Endodermal cell (in vitro differentiated cells): ENCODE measurements around the gene TMA16. TPM values are rescaled to one million over a fixed set of nuclear protein-coding genes. Genes with fewer than 3 reads are reported as not detected.

Experiments
- DNase-seq: peaks from one replicate; pipeline ENCODE4 v3.0.0-alpha.2; 2017
- H3K27ac ChIP-seq: 2 replicates; pipeline ENCODE4 v1.5.1; 2013; ENCODE audit warnings: mild to moderate bottlenecking, low read depth, low read length, moderate library complexity
- H3K27me3 ChIP-seq: 2 replicates; pipeline ENCODE4 v1.6.1; 2013; ENCODE audit warnings: mild to moderate bottlenecking, low read length, moderate library complexity; ENCODE audit not compliant: insufficient read depth, control insufficient read depth, poor library complexity, severe bottlenecking
- H3K36me3 ChIP-seq: 2 replicates; pipeline ENCODE4 v1.7.0; 2013; ENCODE audit warnings: mild to moderate bottlenecking, low read length, moderate library complexity; ENCODE audit not compliant: control insufficient read depth, insufficient read depth
- H3K4me1 ChIP-seq: one replicate; pipeline ENCODE4 v1.7.0; 2013; ENCODE audit warnings: low read length; ENCODE audit not compliant: control insufficient read depth, insufficient read depth
- H3K4me3 ChIP-seq: 2 replicates; pipeline ENCODE4 v1.5.1; 2013; ENCODE audit warnings: mild to moderate bottlenecking, low read length, moderate library complexity
- H3K9ac ChIP-seq: 2 replicates; pipeline ENCODE4 v1.6.1; 2013; ENCODE audit warnings: mild to moderate bottlenecking, low read length, moderate library complexity; ENCODE audit not compliant: poor library complexity, severe bottlenecking; ENCODE audit errors: extremely low read depth
- H3K9me3 ChIP-seq: 2 replicates; pipeline ENCODE4 v1.6.1; 2013; ENCODE audit warnings: mild to moderate bottlenecking, low read length, moderate library complexity; ENCODE audit not compliant: control insufficient read depth
- H3K27ac Mint-ChIP-seq: 2 replicates; pipeline ENCODE4 v1.8.0; 2020; ENCODE audit warnings: mixed read lengths
- H3K27me3 Mint-ChIP-seq: 2 replicates; pipeline ENCODE4 v1.8.0; 2021; ENCODE audit warnings: mild to moderate bottlenecking, mixed read lengths; ENCODE audit not compliant: insufficient read depth
- H3K36me3 Mint-ChIP-seq: 2 replicates; pipeline ENCODE4 v1.8.0; 2020; ENCODE audit warnings: low read depth, mixed read lengths
- H3K4me1 Mint-ChIP-seq: 2 replicates; pipeline ENCODE4 v1.8.0; 2020; ENCODE audit warnings: mixed read lengths
- H3K4me3 Mint-ChIP-seq: 2 replicates; pipeline ENCODE4 v1.8.0; 2020; ENCODE audit warnings: mild to moderate bottlenecking, moderate library complexity, mixed read lengths
- H3K9me3 Mint-ChIP-seq: 2 replicates; pipeline ENCODE4 v1.8.0; 2020; ENCODE audit warnings: mild to moderate bottlenecking, mixed read lengths
- CTCF ChIP-seq: fragments of 200-600 bp; sonication (generic); conservative IDR thresholded peaks from 2 replicates; pipeline ENCODE4 v1.5.0; 2021; ENCODE audit warnings: antibody characterized with exemption, mild to moderate bottlenecking
- WGBS, 2 experiments: methylation state at CpG; one replicate each; pipeline versions ENCODE4 v1.1.5 to v1.1.7; 2013; ENCODE audit warnings: missing lambda C conversion rate in 2 of 2, mixed read lengths in 1 of 2; ENCODE audit not compliant: insufficient coverage in 1 of 2, insufficient read length in 1 of 2; 5-methylcytosine and 5-hydroxymethylcytosine counted together
- total RNA-seq, 2 donors: library from RNA; stranded (reverse); fragmentation: NEBNext Ultra II Directional in 1 of 2; extraction: Animal tissue kit (Norgen Biotek cat#: 25700) in 1 of 2; gene quantifications; 2 replicates in 1 of 2; 3 replicates in 1 of 2; pipeline ENCODE4 v1.2.1, GENCODE V29; 2021

TMA16 gene
- total RNA-seq, 2 donors from 2014 or later: 54.7 to 68.8 TPM

GRCh38 chr4:163527172-163527571, 32.7 kb downstream of the TMA16 start:
- TF ChIP-seq CTCF: no peak
- H3K4me3 Mint-ChIP-seq: no peak overlapping the region
- no peak overlapping the region for H3K27ac ChIP-seq
- H3K9me3 Mint-ChIP-seq: no peaks in the 10 kb centered on the region
- H3K9ac ChIP-seq: no peak overlapping the region
- H3K4me1 Mint-ChIP-seq: peaks cover 22% of the 10 kb centered on the region
- peaks cover 54% of the 10 kb centered on the region for H3K36me3 Mint-ChIP-seq
- H3K4me1 ChIP-seq: peaks cover 11% of the 10 kb centered on the region
- no peaks in the 10 kb centered on the region for H3K27me3 Mint-ChIP-seq
- H3K27me3 ChIP-seq: no peaks in the 10 kb centered on the region
- peak overlapping the region; percentile 6 for H3K4me3 ChIP-seq
- no peak for DNase-seq
- no peaks in the 10 kb centered on the region for H3K9me3 ChIP-seq
- H3K36me3 ChIP-seq: peaks cover 79% of the 10 kb centered on the region
- 87 to 100% methylated on average over 1 to 2 of the region's 2 CpGs for WGBS, 2 experiments
- H3K27ac Mint-ChIP-seq: no peak overlapping the region

GRCh38 chr4:163528653-163529052, 34.2 kb downstream of the TMA16 start:
- no peak for DNase-seq
- no peak overlapping the region for H3K27ac Mint-ChIP-seq
- H3K9me3 Mint-ChIP-seq: no peaks in the 10 kb centered on the region
- no peak overlapping the region for H3K27ac ChIP-seq
- no peak overlapping the region for H3K4me3 ChIP-seq
- no peaks in the 10 kb centered on the region for H3K27me3 ChIP-seq
- H3K36me3 ChIP-seq: peaks cover 75% of the 10 kb centered on the region
- WGBS, 2 experiments: 94 to 96% methylated on average over 3 to 4 of the region's 4 CpGs
- peaks cover 48% of the 10 kb centered on the region for H3K36me3 Mint-ChIP-seq
- no peak overlapping the region for H3K9ac ChIP-seq
- TF ChIP-seq CTCF: no peak
- H3K4me1 ChIP-seq: peaks cover 8% of the 10 kb centered on the region
- H3K27me3 Mint-ChIP-seq: no peaks in the 10 kb centered on the region
- H3K9me3 ChIP-seq: no peaks in the 10 kb centered on the region
- H3K4me1 Mint-ChIP-seq: peaks cover 21% of the 10 kb centered on the region
- H3K4me3 Mint-ChIP-seq: no peak overlapping the region

- Histone ChIP-seq H3K27me3 (no peaks in the 10 kb centered on the region), H3K9ac (no peak overlapping the region), H3K9me3 (no peaks in the 10 kb centered on the region), H3K4me1 (no peaks in the 10 kb centered on the region), H3K4me3 (no peak overlapping the region), H3K36me3 (peaks cover 39% of the 10 kb centered on the region), H3K27ac (no peak overlapping the region)
- WGBS, 2 experiments: 90 to 95% methylated on average over 2 to 4 of the region's 4 CpGs
- Mint-ChIP-seq H3K27me3 (no peaks in the 10 kb centered on the region), H3K27ac (no peak overlapping the region), H3K4me1 (no peaks in the 10 kb centered on the region), H3K9me3 (no peaks in the 10 kb centered on the region), H3K4me3 (no peak overlapping the region), H3K36me3 (peaks cover 31% of the 10 kb centered on the region)
- no peak for DNase-seq
- no peak for TF ChIP-seq CTCF
Measured at GRCh38 chr4:163534056-163534455, 39.6 kb downstream of the TMA16 start.
